Glutamatergic neuron (in vitro differentiated cells): ENCODE results near the gene CCNK. TPM values are rescaled to one million over a fixed set of nuclear protein-coding genes. Genes with fewer than 3 reads are reported as not detected.

Source experiments
- DNase-seq: peaks from one replicate; pipeline ENCODE4 v3.0.0; 2022
- H3K27ac Mint-ChIP-seq: one replicate; pipeline ENCODE4 v1.8.0; 2020; ENCODE audit warnings: mild to moderate bottlenecking, mixed read lengths, inconsistent platforms; ENCODE audit not compliant: unreplicated experiment
- H3K27me3 Mint-ChIP-seq: one replicate; pipeline ENCODE4 v1.8.0; 2020; ENCODE audit warnings: mild to moderate bottlenecking, moderate library complexity, mixed read lengths, inconsistent platforms; ENCODE audit not compliant: unreplicated experiment
- H3K36me3 Mint-ChIP-seq: one replicate; pipeline ENCODE4 v1.8.0; 2020; ENCODE audit warnings: mild to moderate bottlenecking, mixed read lengths, inconsistent platforms; ENCODE audit not compliant: unreplicated experiment
- H3K4me1 Mint-ChIP-seq: one replicate; pipeline ENCODE4 v1.8.0; 2020; ENCODE audit warnings: mild to moderate bottlenecking, low read depth, mixed read lengths, inconsistent platforms; ENCODE audit not compliant: unreplicated experiment
- H3K4me3 Mint-ChIP-seq: one replicate; pipeline ENCODE4 v1.8.0; 2020; ENCODE audit warnings: mild to moderate bottlenecking, mixed read lengths, inconsistent platforms; ENCODE audit not compliant: unreplicated experiment
- H3K9me3 Mint-ChIP-seq: one replicate; pipeline ENCODE4 v1.8.0; 2020; ENCODE audit warnings: mild to moderate bottlenecking, moderate library complexity, mixed read lengths, inconsistent platforms; ENCODE audit not compliant: unreplicated experiment
- CTCF ChIP-seq: fragments of 200-600 bp; sonication (generic); IDR thresholded peaks from one replicate; pipeline ENCODE4 v1.5.0; 2021; ENCODE audit not compliant: partially characterized antibody, unreplicated experiment
- total RNA-seq: library from RNA; stranded (reverse); fragmentation: NEBNext Ultra II Directional; extraction: Animal tissue kit (Norgen Biotek cat#: 25700); gene quantifications from one replicate; pipeline ENCODE4 v1.2.1, GENCODE V29; 2021; ENCODE audit not compliant: unreplicated experiment

Gene CCNK
- total RNA-seq, 1 donor from 2014 or later: 47.2 TPM

GRCh38 chr14:99514552-99515300 lies 33.5 kb downstream of the CCNK start:
- TF ChIP-seq CTCF: no peak
- Mint-ChIP-seq H3K36me3 (no peaks in the 10 kb centered on the region), H3K9me3 (peaks cover 15% of the 10 kb centered on the region), H3K27me3 (peaks cover 7% of the 10 kb centered on the region), H3K4me3 (no peak overlapping the region), H3K4me1 (peaks cover 17% of the 10 kb centered on the region), H3K27ac (no peak overlapping the region)
- no peak for DNase-seq

GRCh38 chr14:99515301-99516155 lies 34.3 kb downstream of the CCNK start:
- Mint-ChIP-seq H3K9me3 (peaks cover 13% of the 10 kb centered on the region), H3K36me3 (no peaks in the 10 kb centered on the region), H3K4me3 (no peak overlapping the region), H3K27ac (no peak overlapping the region), H3K27me3 (peaks cover 8% of the 10 kb centered on the region), H3K4me1 (peaks cover 15% of the 10 kb centered on the region)
- TF ChIP-seq CTCF: no peak
- DNase-seq: no peak

GRCh38 chr14:99516156-99516870 lies 35.1 kb downstream of the CCNK start:
- Mint-ChIP-seq H3K36me3 (no peaks in the 10 kb centered on the region), H3K9me3 (peaks cover 14% of the 10 kb centered on the region), H3K27ac (no peak overlapping the region), H3K4me1 (peaks cover 12% of the 10 kb centered on the region), H3K27me3 (peaks cover 8% of the 10 kb centered on the region), H3K4me3 (no peak overlapping the region)
- no peak for DNase-seq
- no peak for TF ChIP-seq CTCF

- Mint-ChIP-seq H3K4me1 (peaks cover 10% of the 10 kb centered on the region), H3K36me3 (no peaks in the 10 kb centered on the region), H3K27me3 (peaks cover 8% of the 10 kb centered on the region), H3K9me3 (peaks cover 14% of the 10 kb centered on the region), H3K27ac (no peak overlapping the region), H3K4me3 (no peak overlapping the region)
- DNase-seq: no peak
- TF ChIP-seq CTCF: no peak
These were observed 35.8 kb downstream of the CCNK start for GRCh38 chr14:99516871-99517642.
